ENCODE data around the gene TMEM250. TPM values are rescaled to one million over a fixed set of nuclear protein-coding genes. Genes with fewer than 3 reads are reported as not detected.

Gene TMEM250
- total and polyA plus RNA-seq, 4 experiments from 2014 or later: 46.7 to 67.3 (median 53.9) TPM

- POLR2A ChIA-PET (ENCODE audit: partially characterized antibody): interaction anchor here (1.6 to 11.1 kb wide), 2 partner anchors 18 to 148 kb away, joined by 3 to 155 read pairs; partner anchors contain the start of gene NACC2
- peaks cover 6 to 63% (median 34%) of the 10 kb centered on the region in 4 donors for H3K4me1 Mint-ChIP-seq
- peak overlapping the region in 2 of 7 donors; percentile 29 to 79 for H3K27ac Mint-ChIP-seq
- H3K27me3 ChIP-seq (ENCODE audit: insufficient read depth, low read length): no peaks in the 10 kb centered on the region
- no peak overlapping the region for H3K27ac ChIP-seq (ENCODE audit: low read depth, low read length)
- H3K36me3 ChIP-seq (ENCODE audit: insufficient read depth, low read length): peaks cover 14% of the 10 kb centered on the region
- no peak overlapping the region for H3K4me3 Mint-ChIP-seq
- CTCF ChIA-PET (ENCODE audit: partially characterized antibody): no interaction called here
- no peak overlapping the region for H3K4me3 ChIP-seq (ENCODE audit: low read length in 2 of 2)
- no peaks in the 10 kb centered on the region for H3K9me3 Mint-ChIP-seq
- H3K9me3 ChIP-seq (ENCODE audit: control insufficient read depth in 1 of 2, low read length in 2 of 2): no peaks in the 10 kb centered on the region
- peaks cover 0 to 9% of the 10 kb centered on the region in 2 donors for H3K36me3 Mint-ChIP-seq
- DNase-seq: no peak
- no peaks in the 10 kb centered on the region for H3K27me3 Mint-ChIP-seq
- H3K4me1 ChIP-seq (ENCODE audit: insufficient read depth, low read length): peaks cover 63% of the 10 kb centered on the region
- intact Hi-C loops (cut with micrococcal nuclease): loop anchor here (10.0 kb wide), 1 partner anchor 130 kb away; the partner anchor contains the start of gene QSOX2
These were observed 3.5 kb downstream of the TMEM250 start for GRCh38 chr9:136115206-136115605.

- Mint-ChIP-seq H3K36me3 (peaks cover 0 to 9% of the 10 kb centered on the region in 2 donors), H3K4me1 (peaks cover 8 to 62% (median 38%) of the 10 kb centered on the region in 4 donors), H3K9me3 (no peaks in the 10 kb centered on the region), H3K27ac (peak overlapping the region in 4 of 7 donors; percentile 8 to 89 (median 63)), H3K27me3 (no peaks in the 10 kb centered on the region), H3K4me3 (peak overlapping the region in 3 of 8 donors; percentile 32 to 59 (median 52))
- intact Hi-C loops (cut with micrococcal nuclease): loop anchor here (10.0 kb wide), 1 partner anchor 130 kb away; the partner anchor contains the start of gene QSOX2
- Histone ChIP-seq H3K4me3 (ENCODE audit: low read length in 2 of 2) (no peak overlapping the region), H3K9me3 (ENCODE audit: control insufficient read depth in 1 of 2, low read length in 2 of 2) (no peaks in the 10 kb centered on the region), H3K27me3 (ENCODE audit: insufficient read depth, low read length) (no peaks in the 10 kb centered on the region), H3K36me3 (ENCODE audit: insufficient read depth, low read length) (peaks cover 14% of the 10 kb centered on the region), H3K4me1 (ENCODE audit: insufficient read depth, low read length) (peaks cover 63% of the 10 kb centered on the region), H3K27ac (ENCODE audit: low read depth, low read length) (no peak overlapping the region)
- ChIA-PET CTCF (ENCODE audit: partially characterized antibody) (no interaction called here), POLR2A (ENCODE audit: partially characterized antibody) (interaction anchor here (1.6 to 11.1 kb wide), 3 partner anchors 9 to 147 kb away, joined by 3 to 155 read pairs (median 9); partner anchors contain the start of gene NACC2)
- no peak for DNase-seq
These were observed 4.1 kb downstream of the TMEM250 start for GRCh38 chr9:136114610-136115009.

- peaks cover 0 to 8% of the 10 kb centered on the region in 2 donors for H3K36me3 Mint-ChIP-seq
- intact Hi-C loops (cut with micrococcal nuclease): loop anchor here (10.0 kb wide), 1 partner anchor 132 kb away; the partner anchor contains the start of gene QSOX2
- Histone ChIP-seq H3K27me3 (ENCODE audit: insufficient read depth, low read length) (no peaks in the 10 kb centered on the region), H3K4me1 (ENCODE audit: insufficient read depth, low read length) (peaks cover 75% of the 10 kb centered on the region), H3K4me3 (ENCODE audit: low read length in 2 of 2) (no peak overlapping the region), H3K36me3 (ENCODE audit: insufficient read depth, low read length) (peaks cover 14% of the 10 kb centered on the region), H3K27ac (ENCODE audit: low read depth, low read length) (peak overlapping the region; percentile 6), H3K9me3 (ENCODE audit: control insufficient read depth in 1 of 2, low read length in 2 of 2) (no peaks in the 10 kb centered on the region)
- peaks cover 13 to 71% (median 49%) of the 10 kb centered on the region in 4 donors for H3K4me1 Mint-ChIP-seq
- H3K27me3 Mint-ChIP-seq: no peaks in the 10 kb centered on the region
- H3K9me3 Mint-ChIP-seq: no peaks in the 10 kb centered on the region
- peak overlapping the region in 4 of 7 donors; percentile 87 to 94 (median 90) for H3K27ac Mint-ChIP-seq
- ChIA-PET POLR2A (ENCODE audit: partially characterized antibody) (interaction anchor here (1.3 to 11.1 kb wide), 2 partner anchors 15 to 151 kb away, joined by 4 to 155 read pairs; partner anchors contain the start of genes NACC2 and UBAC1), CTCF (ENCODE audit: partially characterized antibody) (interaction anchor here (1.2 to 3.7 kb wide), 2 partner anchors 9 to 145 kb away, joined by 4 to 15 read pairs; no protein-coding TSS in a partner anchor)
- DNase-seq: no peak
- peak overlapping the region in 2 of 8 donors; percentile 8 to 26 for H3K4me3 Mint-ChIP-seq
These were observed 6.1 kb downstream of the TMEM250 start for GRCh38 chr9:136112541-136112940.

DNA sequence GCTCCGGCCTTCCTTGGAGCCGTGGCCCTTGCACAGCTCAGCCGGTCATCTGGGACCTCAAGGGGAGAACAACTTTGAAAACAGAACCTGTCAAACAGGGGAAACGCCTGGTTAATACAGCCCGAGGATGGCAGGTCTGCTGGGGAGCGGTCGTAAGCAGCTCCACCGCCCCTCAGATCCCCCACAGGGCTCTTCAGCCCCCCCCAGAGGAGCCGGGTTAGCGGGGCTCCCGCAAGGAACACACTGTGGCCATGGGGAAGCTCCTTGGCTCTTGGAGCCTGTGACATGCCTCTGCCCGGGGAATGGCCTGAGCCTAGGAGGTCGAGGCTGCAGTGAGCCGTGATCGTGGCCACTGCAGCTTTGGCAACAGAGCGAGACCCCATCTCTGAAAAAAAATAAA is 6.8 kb downstream of the TMEM250 start:
- H3K27ac Mint-ChIP-seq: peak overlapping the region in 5 of 7 donors; percentile 48 to 89 (median 68)
- Histone ChIP-seq H3K27ac (ENCODE audit: low read depth, low read length) (peak overlapping the region; percentile 6), H3K9me3 (ENCODE audit: control insufficient read depth in 1 of 2, low read length in 2 of 2) (no peaks in the 10 kb centered on the region), H3K4me1 (ENCODE audit: insufficient read depth, low read length) (peaks cover 74% of the 10 kb centered on the region), H3K36me3 (ENCODE audit: insufficient read depth, low read length) (peaks cover 14% of the 10 kb centered on the region), H3K4me3 (ENCODE audit: low read length in 2 of 2) (no peak overlapping the region), H3K27me3 (ENCODE audit: insufficient read depth, low read length) (no peaks in the 10 kb centered on the region)
- H3K4me1 Mint-ChIP-seq: peaks cover 17 to 76% (median 54%) of the 10 kb centered on the region in 4 donors
- intact Hi-C loops (cut with micrococcal nuclease): loop anchor here (10.0 kb wide), 1 partner anchor 133 kb away; the partner anchor contains the start of gene QSOX2
- peak overlapping the region in 3 of 8 donors; percentile 26 to 43 (median 38) for H3K4me3 Mint-ChIP-seq
- ChIA-PET POLR2A (ENCODE audit: partially characterized antibody) (interaction anchor here (1.3 to 11.1 kb wide), 2 partner anchors 15 to 150 kb away, joined by 4 to 155 read pairs; partner anchors contain the start of genes NACC2 and UBAC1), CTCF (ENCODE audit: partially characterized antibody) (interaction anchor here (1.5 to 3.7 kb wide), 2 partner anchors 10 to 15 kb away, joined by 4 to 15 read pairs; no protein-coding TSS in a partner anchor)
- DNase-seq: no peak
- no peaks in the 10 kb centered on the region for H3K9me3 Mint-ChIP-seq
- H3K27me3 Mint-ChIP-seq: no peaks in the 10 kb centered on the region
- peaks cover 0 to 8% of the 10 kb centered on the region in 2 donors for H3K36me3 Mint-ChIP-seq

DNA sequence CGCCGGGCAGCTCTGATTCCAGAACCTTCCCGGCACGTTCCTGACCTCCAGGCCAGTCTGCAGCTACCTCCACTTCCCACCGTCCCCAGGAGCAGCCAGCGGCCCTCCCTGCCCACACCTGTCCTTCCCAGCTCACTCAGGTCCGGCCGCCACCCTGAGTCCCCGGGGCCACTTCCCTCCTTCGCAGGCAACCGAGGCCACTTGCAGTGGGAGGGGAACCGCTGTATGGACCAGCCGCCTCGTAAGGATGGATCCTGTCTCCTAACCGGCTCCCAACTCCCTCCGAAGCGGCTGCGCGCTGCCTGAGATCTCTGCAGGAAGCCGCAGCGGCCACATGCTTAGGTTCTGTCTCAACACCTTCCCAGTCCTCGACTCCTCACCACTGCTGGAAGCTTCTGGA is 7.5 kb downstream of the TMEM250 start:
- H3K27me3 Mint-ChIP-seq: no peaks in the 10 kb centered on the region
- intact Hi-C loops (cut with micrococcal nuclease): loop anchor here (10.0 kb wide), 1 partner anchor 134 kb away; the partner anchor contains the start of gene QSOX2
- H3K4me1 Mint-ChIP-seq: peaks cover 20 to 84% (median 57%) of the 10 kb centered on the region in 4 donors

DNA sequence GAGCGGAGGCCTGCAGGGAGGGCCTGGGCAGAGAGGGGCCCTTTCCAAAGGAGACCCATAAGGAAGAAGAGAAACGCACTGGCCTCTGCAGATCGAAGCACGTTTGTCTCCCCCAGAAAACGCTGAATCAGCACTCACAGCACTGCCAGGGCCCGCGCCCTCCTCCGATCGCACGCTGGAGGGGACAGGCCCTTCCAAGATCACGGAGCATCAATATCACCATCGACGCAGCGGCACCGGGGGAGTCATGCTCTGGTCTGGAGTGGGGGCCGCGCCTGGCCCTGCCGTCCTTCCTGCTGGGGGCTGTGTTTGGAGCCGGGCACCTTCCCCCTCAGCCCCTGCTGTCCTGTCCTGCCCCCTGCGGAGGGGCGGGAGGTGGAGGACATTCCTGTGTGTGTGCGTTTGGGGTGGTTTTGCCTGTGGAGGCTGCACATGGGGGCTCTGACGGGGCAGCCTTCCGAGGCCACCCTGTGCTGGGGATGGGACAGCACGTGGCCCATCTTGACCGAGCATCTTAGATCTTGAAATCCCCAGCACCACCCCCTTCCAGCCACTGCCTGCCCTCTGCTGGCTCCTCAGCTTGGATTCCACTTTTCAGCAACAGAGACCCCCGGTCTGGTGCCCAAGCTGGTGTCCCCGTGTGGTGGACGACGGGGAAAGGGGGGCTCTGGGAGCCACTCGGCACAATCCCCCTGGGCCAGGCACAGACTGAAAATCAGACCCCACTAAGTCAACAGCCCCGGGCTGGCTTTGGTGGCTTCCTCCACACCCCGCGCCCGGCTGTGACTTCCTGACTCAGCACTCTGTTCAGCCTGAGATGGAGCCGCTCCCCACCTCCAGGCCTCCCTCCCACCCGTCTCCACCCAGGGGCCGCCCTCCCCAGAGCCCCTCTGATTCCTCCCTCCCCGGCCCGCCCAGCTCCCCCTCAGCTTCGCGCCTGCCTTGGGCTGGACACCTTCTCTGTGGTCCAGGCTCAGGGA is 8.3 kb downstream of the TMEM250 start:
- H3K27me3 ChIP-seq (ENCODE audit: insufficient read depth, low read length): no peaks in the 10 kb centered on the region
- ChIA-PET CTCF (ENCODE audit: partially characterized antibody) (interaction anchor here (1.0 to 3.7 kb wide), 7 partner anchors 8 to 293 kb away, joined by 3 to 15 read pairs (median 4); partner anchors contain the start of gene TMEM250), POLR2A (ENCODE audit: partially characterized antibody) (interaction anchor here (1.0 to 11.1 kb wide), 9 partner anchors 8 to 203 kb away, joined by 3 to 155 read pairs (median 6); partner anchors contain the start of genes CAMSAP1, NACC2 and TMEM250)
- Mint-ChIP-seq H3K4me3 (peak overlapping the region; percentile 79 to 88 (median 84)), H3K27me3 (no peaks in the 10 kb centered on the region), H3K9me3 (no peaks in the 10 kb centered on the region), H3K4me1 (peaks cover 20 to 92% (median 59%) of the 10 kb centered on the region in 4 donors), H3K27ac (peak overlapping the region; percentile 72 to 93 (median 86)), H3K36me3 (peaks cover 0 to 8% of the 10 kb centered on the region in 2 donors)
- peak in 3 of 5 donors; percentile 52 to 64 (median 55) for DNase-seq
- peak overlapping the region; percentile 69 for H3K27ac ChIP-seq (ENCODE audit: low read depth, low read length)
- H3K36me3 ChIP-seq (ENCODE audit: insufficient read depth, low read length): peaks cover 6% of the 10 kb centered on the region
- intact Hi-C loops (cut with micrococcal nuclease): loop anchor here (10.0 kb wide), 1 partner anchor 134 kb away; the partner anchor contains the start of gene QSOX2
- H3K4me1 ChIP-seq (ENCODE audit: insufficient read depth, low read length): peaks cover 86% of the 10 kb centered on the region
- peak overlapping the region; percentile 9 to 77 for H3K4me3 ChIP-seq (ENCODE audit: low read length in 2 of 2)
- no peaks in the 10 kb centered on the region for H3K9me3 ChIP-seq (ENCODE audit: control insufficient read depth in 1 of 2, low read length in 2 of 2)

More for the DNA sequence above, 7.5 kb downstream of the TMEM250 start:
- CTCF ChIA-PET (ENCODE audit: partially characterized antibody): interaction anchor here (1.5 to 3.7 kb wide), 2 partner anchors 11 to 14 kb away, joined by 4 to 15 read pairs; no protein-coding TSS in a partner anchor
- DNase-seq: no peak
- Histone ChIP-seq H3K4me1 (ENCODE audit: insufficient read depth, low read length) (peaks cover 78% of the 10 kb centered on the region), H3K27me3 (ENCODE audit: insufficient read depth, low read length) (no peaks in the 10 kb centered on the region), H3K27ac (ENCODE audit: low read depth, low read length) (no peak overlapping the region), H3K9me3 (ENCODE audit: control insufficient read depth in 1 of 2, low read length in 2 of 2) (no peaks in the 10 kb centered on the region), H3K36me3 (ENCODE audit: insufficient read depth, low read length) (peaks cover 13% of the 10 kb centered on the region), H3K4me3 (ENCODE audit: low read length in 2 of 2) (no peak overlapping the region)
- POLR2A ChIA-PET (ENCODE audit: partially characterized antibody): interaction anchor here (1.7 to 11.1 kb wide), 2 partner anchors 11 to 14 kb away, joined by 6 to 155 read pairs; partner anchors contain the start of gene NACC2
- H3K36me3 Mint-ChIP-seq: peaks cover 0 to 8% of the 10 kb centered on the region in 2 donors
- peak overlapping the region in 5 of 7 donors; percentile 51 to 89 (median 68) for H3K27ac Mint-ChIP-seq
- no peaks in the 10 kb centered on the region for H3K9me3 Mint-ChIP-seq
- peak overlapping the region in 6 of 8 donors; percentile 5 to 59 (median 42) for H3K4me3 Mint-ChIP-seq

Measured in CD4-positive, alpha-beta memory T cell (primary cell).